Psoas muscle (tissue), 8 donors: Measurements from ENCODE around the gene VPREB1. TPM values are rescaled to one million over a fixed set of nuclear protein-coding genes. Genes with fewer than 3 reads are reported as not detected.
A peak's percentile ranks its signal among the peaks of the same experiment; 100 is the strongest.
"Not testable (repeated sequence)": the region's sequence is repeated elsewhere in the genome, so short reads cannot be mapped to it uniquely, and the experiment has no call there.

ENCODE experiments used
- ATAC-seq, 4 donors: fragments of 200-7000 bp; cut with Tn5 transposase; one replicate each; pipeline ENCODE4 v1.9.1; 2020; ENCODE audit warnings: moderate library complexity in 3 of 4, mild to moderate bottlenecking in 2 of 4
- DNase-seq, 2 donors: peaks; one replicate each; pipeline ENCODE4 v3.0.0-alpha.2; 2020
- H3K27ac ChIP-seq: fragments of 200-600 bp; one replicate; pipeline ENCODE4 v1.8.0; 2022
- H3K27me3 ChIP-seq, 3 donors: fragments of 200-600 bp in 1 of 3; one replicate each; pipeline versions ENCODE4 v1.6.1 to v1.8.0; 2013 to 2022; ENCODE audit warnings: low read length in 2 of 3, mild to moderate bottlenecking in 2 of 3, moderate library complexity in 1 of 3; ENCODE audit not compliant: insufficient read depth in 3 of 3
- H3K36me3 ChIP-seq, 2 donors: fragments of 200-600 bp in 1 of 2; one replicate each; pipeline versions ENCODE4 v1.6.1 to v1.8.0; 2013 to 2022; ENCODE audit warnings: low read depth in 1 of 2, mild to moderate bottlenecking in 1 of 2, moderate library complexity in 1 of 2; ENCODE audit not compliant: insufficient read depth in 1 of 2
- H3K4me1 ChIP-seq: fragments of 200-600 bp; one replicate; pipeline ENCODE4 v1.8.0; 2022
- H3K4me3 ChIP-seq: fragments of 200-600 bp; one replicate; pipeline ENCODE4 v1.8.0; 2022; ENCODE audit warnings: mild to moderate bottlenecking
- H3K9me3 ChIP-seq: fragments of 200-600 bp; one replicate; pipeline ENCODE4 v1.8.0; 2022
- WGBS, 3 donors: extraction: QIAGEN DNeasy Blood & Tissue Kit; methylation state at CpG; one replicate each; pipeline versions ENCODE4 v1.1.6 to v1.1.7; 2013; 5-methylcytosine and 5-hydroxymethylcytosine counted together
- intact Hi-C, 2 donors: fragments of 100-400 bp; cut with DNase I; formaldehyde crosslinking; loops; one replicate each; pipeline versions ENCODE4 v1.11.0 to v1.14.2; 2022
- polyA plus RNA-seq, 3 donors: library from polyadenylated mRNA; stranded (reverse); fragments of 200-250 nt; gene quantifications; one replicate each; pipeline ENCODE4 v1.2.3, GENCODE V29; 2013
- total RNA-seq, 4 donors: library from RNA; stranded (reverse); fragmentation: NEBNext Ultra II Directional in 2 of 4; extraction: Animal tissue kit (Norgen Biotek cat#: 25700) in 2 of 4; gene quantifications; one replicate each; pipeline versions ENCODE4 v1.2.1 to v1.2.4, GENCODE V29; 2021 to 2023
- donor health status: healthy with polysubstance abuse.
- donor health status: DM: no; HTN: no; CAD: no; lungs with moderate emphysema.
- donor health status: Bipolar disorder and iron deficiency.
- donor health status: healthy.
- donor health status: DM: yes; HTN: yes; CAD: no.
- donor health status: DM: no; HTN: no; CAD: no.
- donor health status: DM: no; HTN: no; CAD: no.
- donor health status: DM: yes; HTN: yes; CAD: no.

Gene VPREB1
- total and polyA plus RNA-seq, 7 donors = not detected

- intact Hi-C loops, H3K9me3 ChIP-seq, ATAC-seq, H3K36me3 ChIP-seq, H3K4me3 ChIP-seq, DNase-seq, H3K4me1 ChIP-seq, H3K27me3 ChIP-seq, H3K27ac ChIP-seq: not testable (repeated sequence)
- 38 to 46% (median 41%) methylated on average over 3 of the region's 3 CpGs for WGBS, 3 donors
Measured at GRCh38 chr22:22291129-22291806, 46.7 kb downstream of the VPREB1 start.

DNA sequence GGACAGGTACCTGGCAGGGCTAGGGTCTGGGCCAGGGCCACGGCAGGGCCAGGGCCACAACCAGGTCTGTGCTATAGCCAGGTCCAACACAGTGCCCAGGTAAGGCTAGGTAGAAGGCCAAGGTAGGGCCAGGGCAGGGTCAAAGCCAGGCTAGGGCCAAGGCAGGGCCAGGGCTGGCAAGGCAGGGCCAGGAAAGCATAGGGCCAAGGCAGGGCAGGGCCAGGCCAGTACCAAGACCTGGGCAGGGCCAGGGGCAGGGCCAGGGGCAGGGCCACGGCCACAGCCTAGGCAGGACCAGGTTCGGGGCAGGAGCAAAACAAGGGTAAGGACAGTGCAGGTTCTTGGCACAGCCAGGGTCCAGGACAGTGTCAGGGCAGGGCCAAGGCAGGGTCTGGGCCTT, 48.1 kb downstream of the VPREB1 start:
- H3K4me3 ChIP-seq, intact Hi-C loops, H3K27me3 ChIP-seq, H3K36me3 ChIP-seq, H3K4me1 ChIP-seq, ATAC-seq, H3K27ac ChIP-seq, H3K9me3 ChIP-seq, DNase-seq: not testable (repeated sequence)
- WGBS, 3 donors = 83 to 93% (median 84%) methylated on average over 3 of the region's 3 CpGs

DNA sequence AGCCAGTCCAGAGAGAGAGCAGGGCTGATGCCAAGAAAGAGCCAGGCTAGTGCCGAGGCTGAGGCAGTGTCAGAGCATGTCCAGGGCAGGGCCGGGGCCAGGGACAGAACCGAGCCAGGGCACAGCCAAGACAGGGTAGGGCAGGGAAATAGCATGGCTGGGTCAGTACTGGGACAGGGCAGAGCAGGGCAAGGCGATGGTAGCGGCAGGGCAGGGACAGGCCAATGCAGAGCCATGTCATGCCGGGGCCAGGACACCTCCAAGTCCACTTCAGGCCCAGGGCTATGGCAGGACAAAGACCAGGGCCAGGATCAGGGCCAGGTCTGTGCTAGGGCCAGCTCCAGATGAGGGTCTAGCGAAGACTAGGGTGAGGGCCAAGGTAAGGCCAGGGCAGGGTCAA, 48.9 kb downstream of the VPREB1 start:
- H3K27me3 ChIP-seq, H3K36me3 ChIP-seq, H3K9me3 ChIP-seq, H3K4me3 ChIP-seq, ATAC-seq, H3K4me1 ChIP-seq, H3K27ac ChIP-seq, intact Hi-C loops: not testable (repeated sequence)
- WGBS, 3 donors = 48 to 66% (median 48%) methylated on average over 7 of the region's 7 CpGs
- DNase-seq = peak in 1 of 2 donors; percentile 59

DNA sequence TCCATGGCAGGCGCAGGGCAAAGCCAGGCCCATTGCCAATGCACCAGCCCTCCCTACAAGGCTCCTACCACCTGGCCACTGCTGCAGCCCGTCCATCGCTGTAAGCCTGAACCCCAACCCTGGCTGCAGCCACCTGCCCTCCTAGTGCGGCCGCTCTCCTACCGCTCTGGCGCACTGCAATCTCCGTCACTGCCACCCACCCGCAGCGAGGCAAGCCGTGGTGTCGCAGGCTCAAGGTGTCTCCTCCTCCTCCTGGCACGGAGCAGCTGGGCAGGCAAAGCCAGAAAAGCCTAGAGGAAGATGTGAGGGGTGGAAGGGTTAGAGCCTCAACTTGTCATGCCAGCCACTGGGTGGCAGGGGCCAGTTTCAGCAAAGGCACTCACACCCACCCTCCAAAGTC, 50.1 kb downstream of the VPREB1 start:
- H3K36me3 ChIP-seq, intact Hi-C loops, H3K4me3 ChIP-seq, H3K9me3 ChIP-seq, H3K4me1 ChIP-seq, ATAC-seq, DNase-seq, H3K27me3 ChIP-seq, H3K27ac ChIP-seq: not testable (repeated sequence)
- 92 to 95% (median 93%) methylated on average over 11 to 13 of the region's 13 CpGs for WGBS, 3 donors
